Kidney (tissue), 14 donors: Measurements from ENCODE around the gene FAM216B. TPM values are rescaled to one million over a fixed set of nuclear protein-coding genes. Genes with fewer than 3 reads are reported as not detected.

Experiments used
- DNase-seq, 5 donors: peaks; one replicate each; pipeline ENCODE4 v3.0.0-alpha.2; 2013 to 2020
- FAIRE-seq: peaks from 2 replicates; lab custom pipeline; 2012; peaks lifted over from hg19 to GRCh38; lab: Jason Lieb, UNC
- H3K27ac ChIP-seq, 2 donors: one replicate each; pipeline ENCODE4 v1.7.0; 2013; ENCODE audit warnings: low read depth in 2 of 2, low read length in 2 of 2, inconsistent platforms in 1 of 2
- H3K27me3 ChIP-seq: one replicate; pipeline ENCODE4 v1.7.1; 2013; ENCODE audit warnings: low read length, inconsistent platforms; ENCODE audit not compliant: control insufficient read depth, insufficient read depth
- H3K36me3 ChIP-seq, 3 donors: one replicate each; pipeline versions ENCODE4 v1.7.0 to v1.7.1; 2013; ENCODE audit warnings: low read length in 3 of 3, control low read depth in 1 of 3, inconsistent platforms in 1 of 3; ENCODE audit not compliant: insufficient read depth in 3 of 3, control insufficient read depth in 2 of 3
- H3K4me1 ChIP-seq, 3 donors: one replicate each; pipeline versions ENCODE4 v1.7.0 to v1.7.1; 2013; ENCODE audit warnings: low read length in 3 of 3, inconsistent platforms in 1 of 3, low read depth in 1 of 3; ENCODE audit not compliant: control insufficient read depth in 2 of 3, insufficient read depth in 2 of 3
- H3K4me3 ChIP-seq, 3 donors: one replicate each; pipeline versions ENCODE4 v1.7.0 to v1.8.1; 2013; ENCODE audit warnings: low read length in 3 of 3, control low read depth in 1 of 3, inconsistent platforms in 1 of 3
- H3K9ac ChIP-seq, 3 donors: one replicate each; pipeline versions ENCODE4 v1.7.0 to v1.7.1; 2013; ENCODE audit warnings: low read length in 3 of 3, control low read depth in 1 of 3, inconsistent platforms in 1 of 3
- H3K9me3 ChIP-seq, 3 donors: one replicate each; pipeline versions ENCODE4 v1.7.0 to v1.7.1; 2013; ENCODE audit warnings: low read length in 3 of 3, control low read depth in 1 of 3, inconsistent platforms in 1 of 3; ENCODE audit not compliant: control insufficient read depth in 2 of 3, insufficient read depth in 1 of 3
- CTCF ChIP-seq: IDR thresholded peaks from 3 replicates; pipeline ENCODE4 v1.5.1; 2012; ENCODE audit warnings: mild to moderate bottlenecking, moderate library complexity, borderline replicate concordance; ENCODE audit not compliant: insufficient read depth; ENCODE audit errors: extremely low read depth
- intact Hi-C: fragments of 100-400 bp; cut with DNase I; formaldehyde crosslinking; loops from one replicate; pipeline ENCODE4 v1.11.1; 2022
- polyA plus RNA-seq: library from polyadenylated mRNA; stranded (reverse); fragments of 350-450 nt; fragmentation: Illumina TruSeq; extraction: RNeasy Lipid Tissue Mini Kit (QIAGEN cat#74804); gene quantifications from one replicate; pipeline ENCODE4 v1.2.3, GENCODE V29; 2014; ENCODE audit warnings: low read depth, low replicate concordance; ENCODE audit not compliant: insufficient read depth
- total RNA-seq: library from RNA; stranded (reverse); fragmentation: NEBNext Ultra II Directional; extraction: Animal tissue kit (Norgen Biotek cat#: 25700); gene quantifications from one replicate; pipeline ENCODE4 v1.2.1, GENCODE V29; 2021
- donor health status: control.
- donor health status: control.
- donor health status: control.
- donor health status: control.
- donor health status: control.
- donor health status: DM: yes; HTN: yes; CAD: no.
- donor health status: Normal renal cell carcinoma (clear cell type).

FAM216B gene
- total and polyA plus RNA-seq, 2 donors from 2014 or later, result 0.09 TPM; not detected in 1

DNA sequence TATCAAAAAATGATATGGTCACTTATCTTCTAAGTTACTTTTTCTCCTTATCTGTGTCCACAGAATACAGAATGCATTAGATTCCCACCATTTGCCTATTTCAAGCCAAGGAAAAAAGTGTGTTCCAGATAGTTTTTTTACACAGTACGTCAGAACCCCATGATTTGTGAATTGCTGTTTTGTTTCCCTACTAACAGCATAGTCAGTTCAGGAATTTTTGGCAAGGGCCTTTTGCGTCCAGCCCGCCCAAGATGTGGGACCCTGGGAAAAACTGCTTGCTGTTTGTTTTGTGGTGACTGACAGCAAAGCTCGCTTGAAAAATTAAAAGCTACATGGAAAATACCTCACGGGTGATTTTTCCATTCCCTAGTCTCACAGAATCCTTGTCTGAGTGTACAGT, 20.4 kb upstream of the FAM216B start:
- no peak for TF ChIP-seq CTCF
- Histone ChIP-seq H3K27me3 (no peaks in the 10 kb centered on the region), H3K9me3 (no peaks in the 10 kb centered on the region), H3K4me3 (no peak overlapping the region), H3K36me3 (no peaks in the 10 kb centered on the region), H3K9ac (no peak overlapping the region), H3K27ac (no peak overlapping the region), H3K4me1 (no peaks in the 10 kb centered on the region)
- DNase-seq (peak in 3 of 5 donors; percentile 15 to 88 (median 43)), FAIRE-seq (no peak)
- intact Hi-C loops, result no loop called here

- no peaks in the 10 kb centered on the region for H3K36me3 ChIP-seq
- FAIRE-seq (no peak), DNase-seq (no peak)
- TF ChIP-seq CTCF, result no peak
- no peak overlapping the region for H3K27ac ChIP-seq
- H3K4me3 ChIP-seq, result no peak overlapping the region
- H3K9me3 ChIP-seq, result no peaks in the 10 kb centered on the region
- intact Hi-C loops, result no loop called here
- H3K4me1 ChIP-seq, result no peaks in the 10 kb centered on the region
- H3K27me3 ChIP-seq, result no peaks in the 10 kb centered on the region
- no peak overlapping the region for H3K9ac ChIP-seq
Measured at GRCh38 chr13:42762251-42762650, 19.1 kb upstream of the FAM216B start.

GRCh38 chr13:42762917-42763316, 18.5 kb upstream of the FAM216B start:
- Histone ChIP-seq H3K4me1 (no peaks in the 10 kb centered on the region), H3K36me3 (no peaks in the 10 kb centered on the region), H3K9me3 (peaks cover 0 to 3% (median 0%) of the 10 kb centered on the region in 3 donors), H3K4me3 (no peak overlapping the region), H3K27me3 (no peaks in the 10 kb centered on the region), H3K9ac (no peak overlapping the region), H3K27ac (no peak overlapping the region)
- no peak for TF ChIP-seq CTCF
- intact Hi-C loops, result no loop called here
- FAIRE-seq (no peak), DNase-seq (no peak)

- no peak overlapping the region for H3K4me3 ChIP-seq
- H3K4me1 ChIP-seq, result no peaks in the 10 kb centered on the region
- no peak for TF ChIP-seq CTCF
- intact Hi-C loops, result no loop called here
- H3K9ac ChIP-seq, result no peak overlapping the region
- no peaks in the 10 kb centered on the region for H3K27me3 ChIP-seq
- no peak for FAIRE-seq
- no peaks in the 10 kb centered on the region for H3K36me3 ChIP-seq
- peaks cover 0 to 3% (median 0%) of the 10 kb centered on the region in 3 donors for H3K9me3 ChIP-seq
- no peak overlapping the region for H3K27ac ChIP-seq
- no peak for DNase-seq
Measured at GRCh38 chr13:42766016-42766415, 15.4 kb upstream of the FAM216B start.
